T-helper 9 cell (primary cell): ENCODE data around the gene BLOC1S4.
"Not testable (repeated sequence)": the region's sequence is repeated elsewhere in the genome, so short reads cannot be mapped to it uniquely, and the experiment has no call there.

Experiments
- DNase-seq: peaks from one replicate; pipeline ENCODE4 v3.0.0-alpha.2; 2020

The BLOC1S4 gene

GRCh38 chr4:6719611-6720179 is 3.7 kb downstream of the BLOC1S4 start:
- DNase-seq, result no peak

GRCh38 chr4:6720202-6720699 is 4.3 kb downstream of the BLOC1S4 start:
- peak; percentile 89 for DNase-seq

GRCh38 chr4:6721121-6721520 is 5.1 kb downstream of the BLOC1S4 start:
- no peak for DNase-seq

- no peak for DNase-seq
These were observed 6.9 kb downstream of the BLOC1S4 start for GRCh38 chr4:6722891-6723290.

- no peak for DNase-seq
These were observed 7.9 kb downstream of the BLOC1S4 start for GRCh38 chr4:6723851-6724250.

- DNase-seq, result no peak
These were observed 8.6 kb downstream of the BLOC1S4 start for GRCh38 chr4:6724421-6725111.

- not testable (repeated sequence) for DNase-seq
These were observed 9.5 kb downstream of the BLOC1S4 start for GRCh38 chr4:6725427-6725961.

GRCh38 chr4:6727081-6727942 is 11.3 kb downstream of the BLOC1S4 start:
- no peak for DNase-seq

- DNase-seq, result no peak
These were observed 11.9 kb downstream of the BLOC1S4 start for GRCh38 chr4:6727943-6728250.

- no peak for DNase-seq
These were observed 12.5 kb downstream of the BLOC1S4 start for GRCh38 chr4:6728320-6729029.

- DNase-seq, result no peak
These were observed 14.8 kb downstream of the BLOC1S4 start for GRCh38 chr4:6730603-6731317.

- DNase-seq, result no peak
These were observed 15.3 kb downstream of the BLOC1S4 start for GRCh38 chr4:6731318-6731675.

- DNase-seq, result no peak
These were observed 15.8 kb downstream of the BLOC1S4 start for GRCh38 chr4:6731780-6732179.

GRCh38 chr4:6732441-6733357 is 16.7 kb downstream of the BLOC1S4 start:
- no peak for DNase-seq

- no peak for DNase-seq
These were observed 17.6 kb downstream of the BLOC1S4 start for GRCh38 chr4:6733358-6734164.

- no peak for DNase-seq
These were observed 18.3 kb downstream of the BLOC1S4 start for GRCh38 chr4:6734165-6734786.

GRCh38 chr4:6739920-6740319 is 23.9 kb downstream of the BLOC1S4 start:
- DNase-seq, result no peak

GRCh38 chr4:6740347-6740746 is 24.4 kb downstream of the BLOC1S4 start:
- DNase-seq, result no peak

GRCh38 chr4:6742507-6742906 is 26.5 kb downstream of the BLOC1S4 start:
- DNase-seq, result no peak

- no peak for DNase-seq
These were observed 27.0 kb downstream of the BLOC1S4 start for GRCh38 chr4:6742989-6743388.
